Mucosa of descending colon (tissue), 3 donors: ENCODE data around the gene ADI1. TPM values are rescaled to one million over a fixed set of nuclear protein-coding genes. Genes with fewer than 3 reads are reported as not detected.

ENCODE experiments used
- ATAC-seq: fragments of 200-7000 bp; cut with Tn5 transposase; one replicate; pipeline ENCODE4 v1.9.1; 2020; ENCODE audit warnings: mild to moderate bottlenecking, moderate library complexity
- DNase-seq, 3 donors: peaks; one replicate each; pipeline ENCODE4 v3.0.0-alpha.2; 2020
- H3K36me3 ChIP-seq: fragments of 200-600 bp; one replicate; pipeline ENCODE4 v1.8.0; 2021; ENCODE audit warnings: low read depth, mild to moderate bottlenecking
- H3K4me1 ChIP-seq: fragments of 200-600 bp; one replicate; pipeline ENCODE4 v1.8.0; 2021; ENCODE audit warnings: low read depth, mild to moderate bottlenecking
- H3K4me3 ChIP-seq: fragments of 200-600 bp; one replicate; pipeline ENCODE4 v1.8.0; 2021; ENCODE audit warnings: mild to moderate bottlenecking
- H3K9me3 ChIP-seq: fragments of 200-600 bp; one replicate; pipeline ENCODE4 v1.8.0; 2021; ENCODE audit warnings: mild to moderate bottlenecking
- intact Hi-C, 2 donors: fragments of 100-400 bp; cut with DNase I in 1 of 2; cut with micrococcal nuclease in 1 of 2; formaldehyde crosslinking; loops; one replicate each; pipeline versions ENCODE4 v1.11.0 to v1.11.1; 2022; cut with DNase I, micrococcal nuclease
- total RNA-seq, 3 donors: library from RNA; stranded (reverse); fragmentation: NEBNext Ultra II Directional in 2 of 3; extraction: Animal tissue kit (Norgen Biotek cat#: 25700) in 2 of 3; gene quantifications; one replicate each; pipeline versions ENCODE4 v1.2.1 to v1.2.4, GENCODE V29; 2021 to 2023
- TF ChIP-seq, protein P1 (sequence below): fragments of 200-600 bp; IDR thresholded peaks from one replicate; pipeline ENCODE4 v1.8.0; 2022; ENCODE audit warnings: antibody characterized with exemption, mild to moderate bottlenecking
- donor health status: DM: no; HTN: no; CAD: no; lungs with moderate emphysema.
- donor health status: DM: no; HTN: no; CAD: no.
- donor health status: DM: no; HTN: yes; CAD: no.

ADI1 gene
- total RNA-seq, 3 donors from 2014 or later = 59.3 to 91.5 (median 70.4) TPM

DNA sequence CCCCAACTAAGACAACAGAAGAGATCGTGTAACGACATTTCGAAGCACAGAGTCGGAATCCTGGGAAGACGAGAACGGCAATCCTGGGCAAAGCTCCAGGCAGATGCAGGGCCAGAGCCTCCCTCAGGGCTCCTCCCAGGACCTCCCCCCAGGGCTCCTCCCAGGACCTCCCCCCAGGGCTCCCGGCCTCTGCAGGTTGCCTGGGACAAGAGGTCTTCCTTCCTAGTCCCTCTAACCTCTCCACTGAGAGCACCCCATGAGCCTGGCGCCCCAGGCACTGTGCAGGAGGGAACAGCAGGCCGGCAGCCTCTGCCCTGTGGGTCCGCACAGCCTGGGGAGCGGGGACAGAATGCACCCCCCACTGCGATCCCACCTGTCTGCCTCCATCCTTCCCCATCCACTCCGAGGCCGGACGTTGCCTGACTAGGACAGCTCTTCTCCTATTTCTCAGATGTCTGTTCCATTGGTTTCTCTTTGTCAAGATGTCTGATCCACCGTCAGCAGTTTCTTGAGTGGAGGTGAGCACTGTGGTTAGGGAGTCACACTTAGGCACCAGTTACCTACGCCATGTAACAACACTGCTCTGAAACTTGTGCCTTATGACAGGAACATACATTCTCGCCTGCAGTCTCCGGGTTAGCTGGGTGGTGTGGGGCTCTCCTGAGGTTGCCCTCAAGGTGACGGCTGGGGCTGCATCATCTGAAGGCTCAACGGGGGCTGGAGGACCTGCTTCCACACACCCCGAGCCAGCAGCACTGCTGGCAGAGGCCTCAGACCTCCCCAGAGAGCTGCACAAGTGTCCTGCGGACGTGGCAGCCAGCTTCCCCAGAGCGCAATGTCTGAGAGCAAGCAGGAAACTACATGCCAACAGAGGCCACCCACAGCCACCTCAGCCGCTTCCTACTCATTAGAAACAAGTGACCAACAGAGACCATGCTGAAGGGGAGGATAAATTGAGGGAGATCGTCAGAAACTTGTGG is 28.9 kb downstream of the ADI1 start:
- Histone ChIP-seq H3K36me3 (no peaks in the 10 kb centered on the region), H3K9me3 (no peaks in the 10 kb centered on the region), H3K4me1 (no peaks in the 10 kb centered on the region), H3K4me3 (no peak overlapping the region)
- no peak for DNase-seq
- TF ChIP-seq, protein P1, sequence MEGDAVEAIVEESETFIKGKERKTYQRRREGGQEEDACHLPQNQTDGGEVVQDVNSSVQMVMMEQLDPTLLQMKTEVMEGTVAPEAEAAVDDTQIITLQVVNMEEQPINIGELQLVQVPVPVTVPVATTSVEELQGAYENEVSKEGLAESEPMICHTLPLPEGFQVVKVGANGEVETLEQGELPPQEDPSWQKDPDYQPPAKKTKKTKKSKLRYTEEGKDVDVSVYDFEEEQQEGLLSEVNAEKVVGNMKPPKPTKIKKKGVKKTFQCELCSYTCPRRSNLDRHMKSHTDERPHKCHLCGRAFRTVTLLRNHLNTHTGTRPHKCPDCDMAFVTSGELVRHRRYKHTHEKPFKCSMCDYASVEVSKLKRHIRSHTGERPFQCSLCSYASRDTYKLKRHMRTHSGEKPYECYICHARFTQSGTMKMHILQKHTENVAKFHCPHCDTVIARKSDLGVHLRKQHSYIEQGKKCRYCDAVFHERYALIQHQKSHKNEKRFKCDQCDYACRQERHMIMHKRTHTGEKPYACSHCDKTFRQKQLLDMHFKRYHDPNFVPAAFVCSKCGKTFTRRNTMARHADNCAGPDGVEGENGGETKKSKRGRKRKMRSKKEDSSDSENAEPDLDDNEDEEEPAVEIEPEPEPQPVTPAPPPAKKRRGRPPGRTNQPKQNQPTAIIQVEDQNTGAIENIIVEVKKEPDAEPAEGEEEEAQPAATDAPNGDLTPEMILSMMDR = no peak
- no peak for ATAC-seq
- intact Hi-C loops = no loop called here

DNA sequence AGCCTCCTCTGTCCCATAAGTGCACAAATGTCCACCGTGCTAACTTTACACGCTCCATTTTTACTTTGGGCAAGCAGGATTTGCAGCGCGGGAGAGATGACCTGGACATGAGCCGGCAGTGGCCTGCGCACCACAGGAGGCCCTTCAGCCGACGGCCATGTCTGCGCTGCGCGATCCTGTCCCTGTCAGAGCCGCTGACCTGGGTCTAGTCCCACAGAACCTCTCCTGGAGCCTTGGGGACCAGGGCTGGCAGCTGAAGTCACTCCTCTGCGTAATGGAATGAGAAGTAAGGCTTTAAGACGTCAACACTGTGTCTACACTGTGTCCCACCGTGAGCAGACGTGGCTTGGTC is 29.6 kb downstream of the ADI1 start:
- intact Hi-C loops = no loop called here
- no peak overlapping the region for H3K4me3 ChIP-seq
- ATAC-seq (no peak), DNase-seq (no peak)
- no peaks in the 10 kb centered on the region for H3K9me3 ChIP-seq
- H3K36me3 ChIP-seq = no peaks in the 10 kb centered on the region
- TF ChIP-seq, protein P1 = no peak
- no peaks in the 10 kb centered on the region for H3K4me1 ChIP-seq

DNA sequence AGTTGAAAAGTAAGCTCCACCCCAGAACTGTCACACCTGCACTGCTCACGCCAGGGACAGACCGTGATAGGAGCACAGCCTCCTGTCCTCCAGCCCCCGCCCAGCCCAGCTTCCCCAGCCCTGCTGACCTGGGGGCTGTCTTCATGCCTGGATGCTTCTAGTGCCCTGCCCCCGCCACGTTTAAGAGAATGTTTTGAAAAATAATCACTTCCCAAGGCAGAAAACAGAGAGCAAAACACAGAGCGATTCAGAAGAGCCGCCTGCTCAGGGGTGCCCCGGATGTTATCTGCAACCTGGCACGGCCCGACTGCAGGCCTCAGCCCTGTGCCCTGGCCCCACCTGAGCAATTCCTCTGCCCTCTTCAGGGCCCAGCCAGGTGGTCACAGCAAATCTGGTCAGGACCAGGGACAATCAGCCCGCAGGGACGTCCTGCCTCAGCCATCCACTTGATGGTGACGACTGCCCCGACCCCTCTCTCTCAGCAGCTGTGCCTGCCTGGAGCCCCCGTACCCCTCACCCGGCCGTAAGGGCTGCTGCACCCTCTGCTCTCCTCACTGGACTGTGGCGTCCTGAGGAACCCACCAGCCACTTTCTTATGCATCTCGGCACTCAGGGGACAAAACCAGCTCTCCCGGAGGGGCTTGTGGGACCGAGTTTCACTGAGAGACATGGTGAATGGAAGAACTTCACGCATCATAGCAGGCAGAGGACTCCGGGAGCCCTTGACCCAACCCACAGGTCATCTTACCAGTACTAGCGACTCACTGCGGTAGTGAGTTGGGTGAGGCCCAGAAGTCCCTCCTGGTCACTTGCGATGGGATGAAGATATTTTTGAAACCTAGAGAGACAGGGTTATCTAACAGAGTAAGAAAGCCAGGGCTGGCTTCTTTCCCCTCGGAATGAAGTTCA is 30.2 kb downstream of the ADI1 start:
- Histone ChIP-seq H3K36me3 (no peaks in the 10 kb centered on the region), H3K4me1 (no peaks in the 10 kb centered on the region), H3K4me3 (no peak overlapping the region), H3K9me3 (no peaks in the 10 kb centered on the region)
- peak in 1 of 3 donors; percentile 24 for DNase-seq
- intact Hi-C loops = no loop called here
- peak; percentile 63 for ATAC-seq
- TF ChIP-seq, protein P1 = no peak

DNA sequence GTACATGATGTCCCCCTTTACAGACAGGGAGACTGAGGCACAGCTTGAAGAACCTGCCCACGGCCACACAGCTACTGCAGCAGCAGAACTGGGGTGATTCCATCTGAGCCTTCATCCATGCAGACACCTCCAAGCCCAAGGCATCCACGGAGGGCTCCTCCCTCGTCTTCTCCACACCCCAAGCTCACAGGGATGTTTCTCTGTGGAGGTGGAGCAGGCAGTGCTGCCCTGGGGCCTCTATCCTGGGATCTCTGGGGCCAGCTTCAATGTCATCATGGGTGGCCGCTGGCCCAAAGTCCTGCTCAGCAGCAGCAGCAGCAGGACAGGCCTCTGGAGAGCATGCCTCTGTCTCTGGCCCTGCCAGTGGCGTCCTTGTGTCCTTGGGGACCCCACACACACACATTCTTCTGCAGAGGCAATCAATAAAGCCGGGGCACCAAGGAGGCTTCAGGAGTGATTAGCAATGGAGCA is 31.2 kb downstream of the ADI1 start:
- intact Hi-C loops = no loop called here
- TF ChIP-seq, protein P1 = no peak
- no peak for DNase-seq
- no peaks in the 10 kb centered on the region for H3K36me3 ChIP-seq
- H3K9me3 ChIP-seq = no peaks in the 10 kb centered on the region
- no peak for ATAC-seq
- no peaks in the 10 kb centered on the region for H3K4me1 ChIP-seq
- H3K4me3 ChIP-seq = no peak overlapping the region

DNA sequence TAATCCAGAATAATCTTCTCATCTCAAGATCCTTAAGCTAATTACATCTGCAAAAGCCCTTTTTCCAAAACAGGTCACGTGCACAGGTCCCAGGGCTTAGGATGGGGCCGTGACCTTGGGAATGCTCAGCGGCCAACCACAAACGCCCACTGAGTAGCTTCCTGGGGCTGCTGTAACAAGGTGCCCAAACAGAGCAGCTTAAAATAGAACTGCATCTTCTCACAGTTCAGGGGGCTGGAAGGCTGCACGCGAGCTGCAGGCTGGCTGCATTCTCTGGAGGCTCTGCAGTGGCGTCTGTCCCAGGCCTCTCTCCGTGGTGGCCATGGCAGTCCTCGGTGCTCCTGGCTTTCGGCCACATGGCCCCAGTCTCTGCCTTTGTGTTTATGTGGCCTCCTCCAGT is 31.9 kb downstream of the ADI1 start:
- DNase-seq = no peak
- no peaks in the 10 kb centered on the region for H3K9me3 ChIP-seq
- no peak for ATAC-seq
- TF ChIP-seq, protein P1 = no peak
- H3K4me1 ChIP-seq = no peaks in the 10 kb centered on the region
- no peaks in the 10 kb centered on the region for H3K36me3 ChIP-seq
- intact Hi-C loops = no loop called here
- H3K4me3 ChIP-seq = no peak overlapping the region
